IMR-90 (cell line): Measurements from ENCODE around the gene ADAMTSL2. TPM values are rescaled to one million over a fixed set of nuclear protein-coding genes. Genes with fewer than 3 reads are reported as not detected.

ENCODE experiments used
- ATAC-seq: fragments of 200-7000 bp; cut with Tn5 transposase; 2 replicates; pipeline ENCODE4 v1.9.1; 2020; ENCODE audit warnings: low read depth, mild to moderate bottlenecking, moderate library complexity
- BruUV-seq: library from RNA; stranded (reverse); fragments of 400-500 nt; replicated peaks from 2 replicates; lab custom pipeline; 2021; lab: Mats Ljungman, UMichigan
- CTCF ChIA-PET: fragments of 300-600 bp; formaldehyde crosslinking; extraction: SDS; loops from one replicate; lab custom pipeline; 2021; ENCODE audit warnings: antibody characterized with exemption; lab: Yijun Ruan, JAX
- POLR2A ChIA-PET: fragments of 300-600 bp; sonication (Branson Sonifier 250); formaldehyde crosslinking; loops from one replicate; lab custom pipeline; 2022; ENCODE audit warnings: antibody characterized with exemption; ENCODE audit not compliant: unreplicated experiment; lab: Charles Lee
- DNase-seq: peaks from one replicate; pipeline ENCODE4 v3.0.0; 2013
- H2AFZ ChIP-seq: replicated peaks from 2 replicates; pipeline ENCODE3; 2013; ENCODE audit warnings: low read length, mild to moderate bottlenecking; ENCODE audit not compliant: poor library complexity
- H2AK5ac ChIP-seq: 2 replicates; pipeline ENCODE4 v1.6.1; 2013; ENCODE audit warnings: low read depth, low read length, inconsistent platforms
- H2AK9ac ChIP-seq: replicated peaks from 2 replicates; pipeline ENCODE3; 2013; ENCODE audit warnings: mild to moderate bottlenecking, low read depth, low read length, moderate library complexity; ENCODE audit not compliant: poor library complexity
- H2BK120ac ChIP-seq: 2 replicates; pipeline ENCODE4 v1.6.1; 2013; ENCODE audit warnings: low read depth, low read length, inconsistent platforms
- H2BK15ac ChIP-seq: 3 replicates; pipeline ENCODE4 v1.6.1; 2013; ENCODE audit warnings: low read depth, low read length, inconsistent platforms
- H2BK20ac ChIP-seq: 2 replicates; pipeline ENCODE4 v1.6.1; 2013; ENCODE audit warnings: low read depth, mild to moderate bottlenecking, inconsistent platforms, low read length, moderate library complexity
- H2BK5ac ChIP-seq: 2 replicates; pipeline ENCODE4 v1.6.1; 2013; ENCODE audit warnings: mild to moderate bottlenecking, low read depth, low read length, inconsistent platforms; ENCODE audit not compliant: poor library complexity, severe bottlenecking
- H3K14ac ChIP-seq: replicated peaks from 2 replicates; pipeline ENCODE4 v1.6.1; 2013; ENCODE audit warnings: low read depth, low read length, inconsistent platforms
- H3K18ac ChIP-seq: 2 replicates; pipeline ENCODE4 v1.6.1; 2013; ENCODE audit warnings: low read depth, low read length, control low read depth
- H3K23ac ChIP-seq: 2 replicates; pipeline ENCODE4 v1.6.1; 2013; ENCODE audit warnings: low read depth, low read length, inconsistent platforms
- H3K27ac ChIP-seq: 2 replicates; pipeline ENCODE4 v1.5.1; 2013; ENCODE audit warnings: mild to moderate bottlenecking, control low read depth, low read length; ENCODE audit not compliant: insufficient read depth
- H3K27me3 ChIP-seq: 2 replicates; pipeline ENCODE4 v1.6.1; 2013; ENCODE audit warnings: low read length; ENCODE audit not compliant: control insufficient read depth, insufficient read depth
- H3K36me3 ChIP-seq: 2 replicates; pipeline ENCODE4 v1.6.1; 2013; ENCODE audit warnings: low read length, mixed read lengths; ENCODE audit not compliant: control insufficient read depth, insufficient read depth
- H3K4ac ChIP-seq: 2 replicates; pipeline ENCODE4 v1.6.1; 2013; ENCODE audit warnings: low read depth, low read length, inconsistent platforms
- H3K4me1 ChIP-seq: 2 replicates; pipeline ENCODE4 v1.6.1; 2013; ENCODE audit warnings: low read length, mixed read lengths; ENCODE audit not compliant: control insufficient read depth, insufficient read depth
- H3K4me2 ChIP-seq: 2 replicates; pipeline ENCODE4 v1.6.1; 2013; ENCODE audit warnings: low read depth, mild to moderate bottlenecking, control low read depth, low read length, moderate library complexity
- H3K4me3 ChIP-seq: 2 replicates; pipeline ENCODE4 v1.5.1; 2013; ENCODE audit warnings: low read depth, mild to moderate bottlenecking, control low read depth, low read length, moderate library complexity; ENCODE audit not compliant: insufficient read depth
- H3K56ac ChIP-seq: 2 replicates; pipeline ENCODE4 v1.6.1; 2013; ENCODE audit warnings: low read length, inconsistent platforms; ENCODE audit not compliant: insufficient read depth; ENCODE audit errors: extremely low read depth
- H3K79me1 ChIP-seq, 2 experiments: 2 replicates each; pipeline ENCODE4 v1.6.1; 2013; ENCODE audit warnings: low read length in 2 of 2, inconsistent platforms in 1 of 2, low read depth in 1 of 2
- H3K9ac ChIP-seq: 2 replicates; pipeline ENCODE4 v1.6.1; 2013; ENCODE audit warnings: low read depth, low read length, control low read depth
- H3K9me1 ChIP-seq: 2 replicates; pipeline ENCODE4 v1.6.1; 2013; ENCODE audit warnings: low read length, inconsistent platforms; ENCODE audit not compliant: insufficient read depth
- H3K9me3 ChIP-seq: 2 replicates; pipeline ENCODE4 v1.6.1; 2013; ENCODE audit warnings: low read length; ENCODE audit not compliant: control insufficient read depth, insufficient read depth
- H4K20me1 ChIP-seq: 2 replicates; pipeline ENCODE4 v1.6.1; 2013; ENCODE audit warnings: low read length, inconsistent platforms; ENCODE audit not compliant: insufficient read depth
- H4K5ac ChIP-seq: 2 replicates; pipeline ENCODE4 v1.6.1; 2013; ENCODE audit warnings: mild to moderate bottlenecking, low read depth, low read length, control low read depth
- H4K8ac ChIP-seq, 2 experiments: 2 replicates each; pipeline ENCODE4 v1.6.1; 2013; ENCODE audit warnings: low read depth in 2 of 2, low read length in 2 of 2, control low read depth in 1 of 2, inconsistent platforms in 1 of 2
- H4K91ac ChIP-seq: 2 replicates; pipeline ENCODE4 v1.6.1; 2013; ENCODE audit warnings: low read depth, low read length, inconsistent platforms; ENCODE audit not compliant: insufficient read depth
- CEBPB ChIP-seq: IDR thresholded peaks from 2 replicates; pipeline ENCODE4 v1.6.1; 2012; ENCODE audit warnings: low read depth, low read length, improper control_type of control experiment
- CHD1 ChIP-seq: IDR thresholded peaks from 2 replicates; pipeline ENCODE4 v1.6.1; 2012; ENCODE audit warnings: low read depth, low read length, improper control_type of control experiment
- FOS ChIP-seq: fragments of 150-350 bp; IDR thresholded peaks from 2 replicates; pipeline ENCODE4 v1.6.1; 2016; ENCODE audit warnings: low read depth, low read length
- MAFK ChIP-seq: IDR thresholded peaks from 2 replicates; pipeline ENCODE4 v1.6.1; 2012; ENCODE audit warnings: low read depth, low read length, improper control_type of control experiment
- WGBS, 2 experiments: methylation state at CpG; one replicate each; pipeline versions ENCODE4 v1.1.5 to v1.1.7; 2013; ENCODE audit warnings: missing lambda C conversion rate in 2 of 2; ENCODE audit not compliant: insufficient read length in 1 of 2; ENCODE audit errors: extremely low coverage in 2 of 2; 5-methylcytosine and 5-hydroxymethylcytosine counted together
- dilution Hi-C: fragments of 300-500 bp; cut with HindIII; formaldehyde crosslinking; loops from one replicate; pipeline ENCODE4 v1.14.3; 2018; ENCODE audit warnings: low sequenced_read_pairs; ENCODE audit not compliant: unreplicated experiment
- in situ Hi-C: fragments of 300-500 bp; cut with MboI; formaldehyde crosslinking; loops from 3 replicates; pipeline ENCODE4 v1.14.3; 2019; ENCODE audit warnings: low sequenced_read_pairs, inconsistent platforms, mixed read lengths
- intact Hi-C: fragments of 100-400 bp; cut with micrococcal nuclease; formaldehyde crosslinking; loops from 2 replicates; pipeline ENCODE4 v1.10.0; 2022
- polyA plus RNA-seq, 3 experiments: library from polyadenylated mRNA; depleted of rRNA; stranded (reverse); fragments of >200 nt; gene quantifications; 2 replicates each; pipeline ENCODE4 v1.2.3, GENCODE V29; 2012; ENCODE audit warnings: low replicate concordance in 1 of 3
- total RNA-seq: library from RNA; depleted of rRNA; stranded (reverse); fragments of >200 nt; gene quantifications from 2 replicates; pipeline ENCODE4 v1.2.3, GENCODE V29; 2012
- TF ChIP-seq, protein P1 (sequence below): fragments of 150-350 bp; IDR thresholded peaks from 2 replicates; pipeline ENCODE4 v1.6.1; 2017; ENCODE audit warnings: mild to moderate bottlenecking, antibody characterized with exemption, low read length, low read depth
- TF ChIP-seq, protein P2 (sequence below): conservative IDR thresholded peaks from 2 replicates; pipeline ENCODE4 v1.5.1; 2012; ENCODE audit warnings: mild to moderate bottlenecking, low read depth, low read length, improper control_type of control experiment

Gene ADAMTSL2
- total and polyA plus RNA-seq, 2 of the 4 experiments (the other 2 are of a cell fraction) = not detected

DNA sequence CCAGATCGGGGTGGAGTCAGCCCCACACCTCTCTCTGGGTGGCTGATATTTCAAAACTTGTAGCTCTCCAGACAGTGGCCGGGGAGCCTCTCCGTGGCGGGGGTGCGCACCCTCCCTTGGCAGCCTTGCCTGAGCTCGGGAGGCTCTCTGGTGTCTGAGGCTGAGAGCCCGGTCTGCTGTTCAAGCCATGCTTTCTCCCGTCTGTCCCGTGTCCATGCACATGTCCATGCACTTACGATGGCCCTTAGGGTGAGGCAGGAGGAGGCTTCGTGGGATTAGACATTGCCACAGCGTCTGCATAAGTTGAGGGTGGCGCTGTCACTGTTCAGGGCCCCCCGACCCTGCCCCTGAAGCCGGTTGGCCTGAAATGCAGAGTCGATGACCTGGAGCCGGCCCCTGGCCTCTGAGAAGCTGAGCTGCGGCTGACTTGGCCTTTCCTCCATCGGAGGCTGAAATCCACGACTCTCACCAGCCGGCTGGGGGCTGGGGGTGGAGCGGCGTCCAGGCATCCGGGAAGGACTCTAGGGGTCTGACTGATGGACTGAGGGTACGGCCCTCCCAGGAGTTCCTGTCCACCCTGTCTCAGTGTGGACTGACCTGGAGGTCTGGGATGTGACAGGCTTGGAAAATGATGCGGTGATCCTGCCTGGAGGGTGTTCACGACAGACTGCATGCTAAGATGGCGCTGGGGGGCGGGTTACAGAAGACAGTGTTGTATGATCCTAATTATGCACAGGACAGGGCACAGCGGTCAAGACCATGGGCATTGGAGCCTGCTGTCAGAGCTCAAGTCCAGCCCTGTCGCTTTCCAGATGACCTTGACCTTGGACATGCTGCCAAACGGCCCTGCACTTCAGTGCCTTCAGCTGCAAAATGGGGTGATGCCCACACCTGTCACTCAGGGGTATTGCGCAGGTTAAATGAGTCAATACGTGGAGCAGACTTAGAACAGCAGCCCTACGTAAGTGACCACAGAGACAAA lies 37.4 kb upstream of the ADAMTSL2 start (continued):
- TF ChIP-seq CHD1 (no peak), FOS (no peak)

DNA sequence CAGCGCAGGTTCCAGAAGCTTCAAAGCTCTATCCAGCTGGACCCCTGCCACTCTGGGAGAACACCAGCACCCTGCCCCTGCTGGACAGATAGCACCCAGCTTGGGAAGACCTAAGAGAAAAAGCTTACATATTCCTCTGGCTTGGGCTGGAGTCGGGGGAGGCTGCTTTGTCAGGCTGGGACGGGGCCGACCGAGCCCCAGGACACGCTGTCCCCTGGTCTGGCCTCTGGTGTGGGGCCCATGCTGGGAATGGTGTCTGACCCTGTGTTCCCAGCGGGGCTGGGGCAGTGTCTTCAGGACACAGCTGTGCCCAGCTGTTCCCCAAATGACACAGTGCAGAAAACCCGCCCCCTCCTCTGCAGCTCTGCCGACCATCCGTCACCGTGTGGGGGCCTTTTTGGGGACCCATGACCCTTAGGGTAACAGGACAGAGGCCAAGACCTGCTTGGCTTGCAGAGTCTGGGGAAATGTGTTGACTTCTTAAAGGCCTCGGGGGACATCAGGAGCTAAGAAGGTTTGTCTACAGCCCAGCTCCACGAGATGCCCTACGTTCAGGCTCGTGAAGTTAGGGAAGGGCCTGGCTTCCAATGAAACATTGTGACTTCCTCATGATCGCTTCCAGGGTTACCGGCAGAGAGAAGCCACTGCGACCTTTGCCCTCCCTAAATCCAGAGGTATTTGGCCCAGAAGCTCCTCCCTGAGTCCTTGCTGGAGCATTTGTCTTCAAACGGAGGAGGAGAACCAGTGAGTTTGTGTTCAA lies 35.2 kb upstream of the ADAMTSL2 start:
- H2AK5ac ChIP-seq = no peak overlapping the region
- no peak overlapping the region for H3K56ac ChIP-seq
- H2BK120ac ChIP-seq = no peak overlapping the region
- peaks cover 5% of the 10 kb centered on the region; the same call in 1 of the 2 replicates for H3K9me1 ChIP-seq
- H2BK5ac ChIP-seq = no peak overlapping the region
- dilution Hi-C loops (no loop called here), in situ Hi-C loops (loop anchor here (25.0 kb wide), 1 partner anchor 462 kb away; the partner anchor contains the start of gene GTF3C5), intact Hi-C loops (no loop called here)
- H2AFZ ChIP-seq = no peak overlapping the region
- DNase-seq (no peak), ATAC-seq (no peak)
- 37% methylated on average over 5 of the region's 19 CpGs; no CpG with 5 or more reads in 1 of the 2 experiments for WGBS, 2 experiments
- no peak overlapping the region for H3K4ac ChIP-seq
- no peak overlapping the region for H2BK20ac ChIP-seq
- H3K27me3 ChIP-seq = peaks cover 48% of the 10 kb centered on the region
- H3K4me3 ChIP-seq = no peak overlapping the region
- CTCF ChIA-PET = interaction anchor here (0.9 to 1.0 kb wide), 2 partner anchors 10 to 314 kb away, joined by 3 to 8 read pairs; no protein-coding TSS in a partner anchor
- no peak overlapping the region for H2AK9ac ChIP-seq
- H3K18ac ChIP-seq = no peak overlapping the region
- H3K9me3 ChIP-seq = peaks cover 11% of the 10 kb centered on the region
- no peaks in the 10 kb centered on the region for H4K20me1 ChIP-seq
- H3K23ac ChIP-seq = no peak overlapping the region
- H3K9ac ChIP-seq = no peak overlapping the region
- POLR2A ChIA-PET = no interaction called here
- H3K27ac ChIP-seq = no peak overlapping the region
- no peaks in the 10 kb centered on the region for H3K36me3 ChIP-seq
- no peaks in the 10 kb centered on the region for H3K79me1 ChIP-seq
- H4K5ac ChIP-seq = no peak overlapping the region
- H3K4me1 ChIP-seq = no peaks in the 10 kb centered on the region
- no TSS peak for BruUV-seq
- TF ChIP-seq, protein P1, sequence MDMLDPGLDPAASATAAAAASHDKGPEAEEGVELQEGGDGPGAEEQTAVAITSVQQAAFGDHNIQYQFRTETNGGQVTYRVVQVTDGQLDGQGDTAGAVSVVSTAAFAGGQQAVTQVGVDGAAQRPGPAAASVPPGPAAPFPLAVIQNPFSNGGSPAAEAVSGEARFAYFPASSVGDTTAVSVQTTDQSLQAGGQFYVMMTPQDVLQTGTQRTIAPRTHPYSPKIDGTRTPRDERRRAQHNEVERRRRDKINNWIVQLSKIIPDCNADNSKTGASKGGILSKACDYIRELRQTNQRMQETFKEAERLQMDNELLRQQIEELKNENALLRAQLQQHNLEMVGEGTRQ = no peak
- TF ChIP-seq MAFK (no peak), CEBPB (no peak)
- TF ChIP-seq, protein P2, sequence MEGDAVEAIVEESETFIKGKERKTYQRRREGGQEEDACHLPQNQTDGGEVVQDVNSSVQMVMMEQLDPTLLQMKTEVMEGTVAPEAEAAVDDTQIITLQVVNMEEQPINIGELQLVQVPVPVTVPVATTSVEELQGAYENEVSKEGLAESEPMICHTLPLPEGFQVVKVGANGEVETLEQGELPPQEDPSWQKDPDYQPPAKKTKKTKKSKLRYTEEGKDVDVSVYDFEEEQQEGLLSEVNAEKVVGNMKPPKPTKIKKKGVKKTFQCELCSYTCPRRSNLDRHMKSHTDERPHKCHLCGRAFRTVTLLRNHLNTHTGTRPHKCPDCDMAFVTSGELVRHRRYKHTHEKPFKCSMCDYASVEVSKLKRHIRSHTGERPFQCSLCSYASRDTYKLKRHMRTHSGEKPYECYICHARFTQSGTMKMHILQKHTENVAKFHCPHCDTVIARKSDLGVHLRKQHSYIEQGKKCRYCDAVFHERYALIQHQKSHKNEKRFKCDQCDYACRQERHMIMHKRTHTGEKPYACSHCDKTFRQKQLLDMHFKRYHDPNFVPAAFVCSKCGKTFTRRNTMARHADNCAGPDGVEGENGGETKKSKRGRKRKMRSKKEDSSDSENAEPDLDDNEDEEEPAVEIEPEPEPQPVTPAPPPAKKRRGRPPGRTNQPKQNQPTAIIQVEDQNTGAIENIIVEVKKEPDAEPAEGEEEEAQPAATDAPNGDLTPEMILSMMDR = no peak
- no peak overlapping the region for H4K8ac ChIP-seq
- H2BK15ac ChIP-seq = no peak overlapping the region
- H4K91ac ChIP-seq = no peak overlapping the region
- no peak overlapping the region for H3K14ac ChIP-seq
- H3K4me2 ChIP-seq = no peak overlapping the region
